IPS DF 4.7 (cell line): ENCODE measurements around the gene ACP2.

Experiments used
- DNase-seq: peaks from one replicate; pipeline ENCODE4 v3.0.0-alpha.2; 2013; ENCODE audit warnings: low spot score; ENCODE audit errors: extremely low read depth

The ACP2 gene

GRCh38 chr11:47248664-47249377 lies at the start of gene ACP2:
Gene ACP2, minus strand, starts transcription at chr11:47248814. Its CDS starts 25 bp downstream, at chr11:47248789.
- DNase-seq = no peak

GRCh38 chr11:47296045-47296444 lies 47.4 kb upstream of the ACP2 start:
- DNase-seq = no peak

GRCh38 chr11:47295385-47295784 lies 46.8 kb upstream of the ACP2 start:
- DNase-seq = no peak

GRCh38 chr11:47289856-47290255 lies 41.2 kb upstream of the ACP2 start:
- DNase-seq = no peak

GRCh38 chr11:47288066-47288465 lies 39.5 kb upstream of the ACP2 start:
- DNase-seq = no peak

- no peak for DNase-seq
Measured at GRCh38 chr11:47285969-47286770, 37.6 kb upstream of the ACP2 start.

GRCh38 chr11:47284151-47284550 lies 35.5 kb upstream of the ACP2 start:
- no peak for DNase-seq

GRCh38 chr11:47282462-47282861 lies 33.8 kb upstream of the ACP2 start:
- no peak for DNase-seq

- DNase-seq = no peak
Measured at GRCh38 chr11:47280860-47281259, 32.2 kb upstream of the ACP2 start.

- DNase-seq = no peak
Measured at GRCh38 chr11:47280099-47280498, 31.5 kb upstream of the ACP2 start.

- no peak for DNase-seq
Measured at GRCh38 chr11:47278769-47279168, 30.2 kb upstream of the ACP2 start.

- no peak for DNase-seq
Measured at GRCh38 chr11:47278058-47278457, 29.4 kb upstream of the ACP2 start.

GRCh38 chr11:47276923-47277322 lies 28.3 kb upstream of the ACP2 start:
- no peak for DNase-seq

- no peak for DNase-seq
Measured at GRCh38 chr11:47274495-47275235, 26.1 kb upstream of the ACP2 start.

- DNase-seq = no peak
Measured at GRCh38 chr11:47272706-47273105, 24.1 kb upstream of the ACP2 start.

GRCh38 chr11:47271961-47272661 lies 23.5 kb upstream of the ACP2 start:
- no peak for DNase-seq

- no peak for DNase-seq
Measured at GRCh38 chr11:47271328-47271727, 22.7 kb upstream of the ACP2 start.

GRCh38 chr11:47270331-47271271 lies 22.0 kb upstream of the ACP2 start:
- DNase-seq = no peak

GRCh38 chr11:47269829-47270305 lies 21.3 kb upstream of the ACP2 start, which contains the start of gene MADD:
Gene MADD, plus strand, starts transcription at chr11:47270133.
- DNase-seq = no peak
